ENCODE measurements around the gene STAT5B.
"Not testable (repeated sequence)": the region's sequence is repeated elsewhere in the genome, so short reads cannot be mapped to it uniquely, and the experiment has no call there.

The STAT5B gene

DNA sequence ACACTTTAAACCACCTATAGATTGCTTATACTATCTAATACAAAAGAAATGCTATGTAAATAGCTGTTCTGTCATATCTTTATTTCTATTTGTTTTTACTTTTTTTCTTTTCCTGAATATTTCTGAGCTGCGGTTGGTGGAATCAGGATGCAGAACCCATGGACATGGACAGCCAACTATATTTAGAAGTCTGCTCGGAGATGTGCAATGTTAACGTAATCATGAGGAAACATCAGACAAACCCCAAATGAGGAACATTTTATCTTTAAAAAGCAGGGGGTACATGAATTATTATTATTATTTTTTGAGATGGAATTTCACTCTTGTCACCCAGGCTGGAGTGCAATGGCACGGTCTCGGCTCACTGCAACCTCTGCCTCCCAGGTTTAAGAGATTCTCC lies 50.5 kb downstream of the STAT5B start:
- peak; percentile 11 for DNase-seq

DNA sequence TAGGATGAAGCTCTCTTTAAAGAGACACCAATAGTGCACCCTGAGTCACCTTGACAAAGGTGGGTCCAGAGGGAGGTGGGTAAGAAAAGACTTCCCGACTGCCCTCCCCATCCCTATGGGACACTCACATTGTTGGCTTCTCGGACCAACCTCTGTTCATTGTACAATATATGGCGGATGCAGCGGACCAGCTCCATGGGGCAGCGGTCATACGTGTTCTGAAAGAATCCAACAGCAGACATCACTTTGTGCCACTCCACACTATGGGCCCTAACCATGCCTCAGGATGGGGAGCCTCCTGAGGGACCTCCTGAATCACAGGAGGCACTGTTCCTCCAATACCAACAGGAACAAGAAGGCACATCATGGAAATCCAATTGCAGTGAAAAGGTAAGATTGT lies 51.5 kb downstream of the STAT5B start:
- DNase-seq = no peak

- peak; percentile 73 for DNase-seq
Measured at GRCh38 chr17:42221886-42222745, 54.1 kb downstream of the STAT5B start.

DNA sequence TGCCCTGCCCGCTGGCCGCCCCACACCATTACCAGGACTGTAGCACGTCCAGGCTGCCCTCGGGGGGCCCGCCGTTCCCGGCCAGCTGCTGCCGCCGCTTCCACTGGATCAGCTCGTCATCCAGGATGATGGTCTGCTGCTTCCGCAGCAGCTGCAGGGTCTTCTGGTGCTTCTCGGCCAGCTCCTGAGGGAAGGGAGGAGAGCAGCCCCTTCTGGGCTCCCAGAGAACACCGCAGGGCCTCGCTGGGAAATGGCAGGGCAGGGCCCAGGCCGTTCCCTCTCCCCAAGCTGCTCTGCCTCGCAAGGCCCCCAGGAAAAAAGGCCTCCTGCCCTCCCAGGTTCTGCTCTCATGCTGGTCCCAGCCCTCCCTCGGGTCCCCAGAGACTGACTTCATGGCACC lies 56.9 kb downstream of the STAT5B start:
- DNase-seq = not testable (repeated sequence)

DNA sequence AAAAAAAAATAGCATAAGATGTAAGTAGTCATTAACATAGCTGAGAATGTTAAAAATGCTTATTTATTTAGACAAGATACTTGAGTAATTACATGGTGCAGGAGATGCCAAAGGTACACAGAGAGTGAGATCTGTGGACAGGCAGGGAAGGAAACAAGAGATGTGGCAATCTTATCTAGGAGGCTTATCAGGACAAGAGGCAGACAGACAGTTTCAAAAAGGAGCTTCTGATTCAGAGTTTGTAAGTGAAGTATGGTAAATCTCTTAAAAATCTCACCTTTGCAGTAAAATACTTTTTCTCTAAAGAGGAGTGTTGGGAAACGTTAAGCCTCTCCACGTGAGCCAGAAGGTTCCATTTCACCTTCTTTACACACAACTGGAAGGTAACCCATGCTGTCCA lies 62.0 kb downstream of the STAT5B start:
- DNase-seq = no peak

DNA sequence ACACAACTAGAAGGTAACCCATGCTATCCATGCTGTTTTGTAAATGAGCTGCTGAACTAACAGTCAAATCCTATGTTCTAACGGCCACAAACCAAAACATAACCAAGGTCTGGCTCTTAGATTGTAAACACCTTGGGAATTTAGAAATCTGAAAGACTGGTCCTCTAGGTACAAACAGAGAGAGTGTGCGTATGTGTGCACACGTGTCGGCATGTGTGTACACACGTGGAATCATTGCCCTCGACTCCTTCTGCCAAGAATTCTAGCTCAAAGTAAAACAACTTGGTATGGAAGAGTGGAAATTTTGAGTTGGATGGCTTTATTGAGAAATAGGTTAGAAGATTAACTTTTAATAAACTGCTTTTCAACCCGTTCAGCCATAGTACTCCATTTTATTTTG lies 63.8 kb downstream of the STAT5B start:
- no peak for DNase-seq

- not testable (repeated sequence) for DNase-seq
Measured at GRCh38 chr17:42211921-42212341, 64.3 kb downstream of the STAT5B start.

DNA sequence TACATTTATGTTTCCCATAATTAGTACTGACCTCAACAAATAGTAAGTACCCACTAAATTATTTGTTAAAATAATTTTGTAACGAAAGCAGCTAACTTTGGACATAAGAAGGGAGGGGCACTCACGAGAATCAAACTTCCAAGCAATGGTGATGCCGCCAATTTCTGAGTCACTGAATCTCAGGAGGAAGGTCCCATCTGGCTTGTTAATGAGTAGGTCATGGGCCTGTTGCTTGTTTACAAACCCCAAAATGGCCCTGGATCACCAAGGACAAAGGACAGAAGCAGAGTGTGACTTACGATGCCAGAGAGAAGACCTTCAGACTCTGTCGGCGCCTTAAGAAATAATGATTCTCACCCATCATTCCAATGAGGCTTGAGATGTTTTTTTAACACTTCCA lies 66.1 kb downstream of the STAT5B start:
- DNase-seq = no peak

- DNase-seq = peak; percentile 54
Measured at GRCh38 chr17:42206153-42206612, 70.0 kb downstream of the STAT5B start.

GRCh38 chr17:42203354-42203753 lies 72.8 kb downstream of the STAT5B start:
- DNase-seq = no peak

- DNase-seq = no peak
Measured at GRCh38 chr17:42202696-42203095, 73.5 kb downstream of the STAT5B start.

DNA sequence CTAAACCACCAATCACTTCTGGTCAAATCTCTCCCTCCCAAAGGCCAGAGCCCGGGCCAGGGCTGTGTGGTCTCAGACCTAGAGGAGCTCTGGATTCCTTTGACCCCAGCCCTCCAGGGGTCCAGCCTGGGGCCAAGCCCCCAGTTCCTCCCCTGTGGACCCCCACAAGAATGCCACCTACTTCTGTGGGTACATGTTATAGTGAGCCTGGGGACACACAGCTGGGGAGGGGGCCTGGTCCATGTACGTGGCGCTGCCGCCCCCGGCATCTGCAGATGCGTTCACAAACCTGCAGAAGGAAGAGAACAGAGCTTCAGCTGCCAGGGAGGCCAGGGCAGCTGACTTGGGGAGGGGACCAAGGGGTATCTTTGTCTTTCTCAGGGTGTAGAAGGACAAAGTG lies 74.0 kb downstream of the STAT5B start:
- no peak for DNase-seq

GRCh38 chr17:42201458-42201772 lies 74.8 kb downstream of the STAT5B start:
- no peak for DNase-seq

DNA sequence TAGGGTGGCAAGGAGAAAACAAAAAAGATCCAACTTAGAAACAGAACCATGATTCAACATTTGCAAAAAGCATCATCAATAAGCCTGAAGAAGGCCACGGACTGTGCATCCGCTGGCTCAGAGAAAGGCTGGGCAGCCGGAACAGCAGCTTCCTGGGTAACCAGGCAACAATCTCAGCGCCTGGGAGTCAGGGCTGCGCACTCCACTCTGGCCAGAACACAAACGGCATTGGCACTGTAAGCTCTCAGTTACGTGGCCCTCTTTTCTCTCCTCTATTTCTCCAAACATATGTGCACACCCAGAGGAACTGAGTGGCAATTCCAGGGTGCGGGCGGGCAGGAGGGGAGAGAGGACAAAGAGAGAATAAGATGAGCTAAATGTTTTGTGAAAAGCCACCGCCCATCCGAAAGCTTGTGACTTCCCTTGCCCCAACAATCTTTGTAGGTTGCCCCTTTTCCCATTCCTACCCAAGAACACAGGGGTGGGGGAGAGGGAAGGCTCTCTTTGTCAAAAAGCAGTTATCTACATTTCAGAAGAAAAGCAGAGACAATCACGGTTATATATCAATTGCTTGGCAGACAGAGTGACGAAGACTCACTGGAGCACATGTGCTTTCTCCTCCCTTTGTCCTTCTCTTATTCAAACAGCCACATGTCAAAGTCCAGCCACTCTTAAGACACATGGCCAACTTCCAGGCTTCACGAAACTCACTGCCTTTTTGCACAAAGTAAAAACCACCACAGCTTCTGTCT lies 75.3 kb downstream of the STAT5B start:
- no peak for DNase-seq

GRCh38 chr17:42199416-42200011 lies 76.7 kb downstream of the STAT5B start:
- no peak for DNase-seq

DNA sequence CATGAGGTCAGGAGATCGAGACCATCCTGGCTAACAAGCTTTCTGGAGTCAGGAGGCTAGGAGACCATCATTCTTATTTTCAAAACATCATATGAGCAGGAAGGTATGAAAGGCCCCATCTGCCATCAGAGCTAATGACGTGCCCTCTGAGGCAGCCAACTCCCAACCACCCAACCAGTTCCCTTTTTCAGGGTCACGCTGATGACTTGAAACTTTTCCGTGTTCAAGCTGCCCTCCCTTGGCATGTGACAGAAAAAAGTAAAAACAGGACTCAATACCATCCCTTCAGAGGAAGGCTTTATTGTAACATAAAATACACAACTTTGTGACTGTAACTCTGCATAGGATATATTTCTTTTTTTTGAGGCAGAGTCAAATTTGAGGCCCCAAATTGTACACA lies 77.3 kb downstream of the STAT5B start:
- peak; percentile 91 for DNase-seq

DNA sequence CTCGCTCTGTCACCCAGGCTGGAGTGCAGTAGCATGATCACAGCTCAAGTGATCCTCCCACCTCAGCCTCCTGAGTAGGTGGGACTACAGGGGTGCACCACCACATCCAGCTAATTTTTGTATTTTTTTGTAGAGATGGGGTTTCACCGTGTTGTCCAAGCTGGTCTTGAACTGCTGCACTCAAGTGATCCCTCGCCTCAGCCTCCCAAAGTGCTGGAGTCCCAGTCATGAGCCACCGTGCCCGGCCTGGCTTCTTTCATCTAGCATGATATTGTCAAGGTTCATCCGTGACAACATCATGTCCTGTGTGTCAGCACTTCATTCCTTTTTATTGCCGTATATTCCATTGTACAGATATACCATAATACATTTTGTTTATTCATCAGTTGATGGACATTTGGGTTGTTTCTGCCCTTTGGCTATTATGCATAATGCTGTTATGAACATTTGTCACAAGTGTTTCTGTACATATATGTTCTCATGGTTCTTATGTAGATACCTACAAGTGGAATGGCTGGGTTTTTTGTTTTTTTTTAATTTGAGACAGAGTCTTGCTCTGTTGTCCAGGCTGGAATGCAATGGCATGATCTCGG lies 78.5 kb downstream of the STAT5B start:
- no peak for DNase-seq

DNA sequence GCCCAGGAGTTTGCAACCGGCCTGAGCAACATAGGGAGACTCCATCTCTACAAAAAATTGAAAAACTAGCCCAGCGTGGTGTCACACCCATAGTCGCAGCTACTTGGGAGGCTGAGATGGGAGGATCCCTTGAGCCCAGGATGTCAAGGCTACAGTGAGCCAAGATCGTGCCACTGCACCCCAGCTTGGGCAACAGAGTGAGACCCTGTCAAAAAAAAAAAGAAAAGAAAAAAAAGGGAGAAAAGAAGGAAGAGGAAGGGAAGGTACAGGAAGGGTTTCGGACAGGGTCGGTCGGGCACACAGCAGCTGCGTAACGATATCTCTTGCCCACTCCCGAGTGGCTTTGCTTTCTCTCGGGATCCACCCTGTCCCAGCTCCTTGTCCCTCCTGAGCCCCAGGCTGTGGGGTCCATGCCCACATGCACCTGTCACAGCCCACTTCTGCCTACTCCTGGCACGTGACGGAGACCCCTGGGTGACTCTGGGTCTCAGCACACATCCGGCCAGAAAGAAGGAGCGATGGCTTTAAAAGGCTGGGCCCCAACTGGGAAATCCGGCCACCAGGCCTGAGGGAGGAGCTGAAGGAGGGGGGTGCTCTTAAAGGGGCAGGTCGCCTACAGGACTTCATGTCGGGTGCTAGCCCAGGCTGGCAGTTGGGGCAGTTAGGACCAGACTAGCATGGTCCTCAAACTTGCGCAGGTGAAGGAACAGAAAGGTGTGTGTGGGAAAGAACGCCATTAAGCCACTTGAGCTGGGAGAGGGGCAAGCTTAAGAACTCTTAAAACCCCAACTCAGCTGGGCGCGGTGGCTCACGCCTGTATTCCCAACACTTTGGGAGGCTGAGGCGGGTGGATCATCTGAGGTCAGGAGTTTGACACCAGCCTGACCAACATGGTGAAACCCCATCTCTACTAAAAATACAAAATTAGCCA lies 82.0 kb downstream of the STAT5B start, which contains the start of gene GHDC:
Gene GHDC (minus strand): TSS at position 526 of the 931 bp plus-strand sequence. CDS start 913 bp downstream, outside the sequence.
- DNase-seq = peak; percentile 82

DNA sequence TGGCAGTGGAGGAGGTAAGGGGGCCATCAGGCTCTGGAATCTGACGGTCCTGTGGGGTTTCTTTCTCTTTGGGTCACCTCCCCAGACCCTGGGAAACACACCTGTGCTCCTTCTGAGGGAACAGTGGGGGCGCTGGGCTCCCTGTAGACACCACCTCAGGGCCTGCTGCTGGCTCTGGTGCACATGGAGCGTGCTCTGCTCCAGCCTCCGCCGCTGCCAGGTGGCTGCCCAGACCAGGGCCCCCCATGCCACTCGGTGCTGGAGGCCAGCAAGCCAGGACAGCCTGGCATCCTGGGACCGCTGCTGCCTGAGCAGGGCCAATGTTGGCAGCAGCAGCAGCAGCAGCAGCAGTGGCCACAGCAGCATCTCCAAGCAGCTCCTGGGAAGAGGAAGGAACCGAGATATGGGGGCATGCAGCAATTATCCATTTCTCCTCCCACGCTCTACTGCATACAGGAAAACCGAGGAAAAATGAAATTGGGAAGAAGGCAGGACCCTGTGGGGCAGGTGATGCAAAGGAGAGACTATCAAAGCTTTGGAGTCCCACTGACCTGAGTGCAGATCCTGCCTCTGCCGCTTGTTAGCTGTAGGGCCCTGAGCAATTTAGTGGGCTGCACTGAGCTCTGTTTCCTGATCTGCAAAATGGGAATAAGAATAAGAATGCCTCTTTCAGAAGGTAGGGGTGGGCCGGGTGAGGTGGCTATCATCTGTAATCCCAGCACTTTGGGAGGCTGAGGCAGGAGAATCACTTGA lies 82.8 kb downstream of the STAT5B start:
- no peak for DNase-seq

DNA sequence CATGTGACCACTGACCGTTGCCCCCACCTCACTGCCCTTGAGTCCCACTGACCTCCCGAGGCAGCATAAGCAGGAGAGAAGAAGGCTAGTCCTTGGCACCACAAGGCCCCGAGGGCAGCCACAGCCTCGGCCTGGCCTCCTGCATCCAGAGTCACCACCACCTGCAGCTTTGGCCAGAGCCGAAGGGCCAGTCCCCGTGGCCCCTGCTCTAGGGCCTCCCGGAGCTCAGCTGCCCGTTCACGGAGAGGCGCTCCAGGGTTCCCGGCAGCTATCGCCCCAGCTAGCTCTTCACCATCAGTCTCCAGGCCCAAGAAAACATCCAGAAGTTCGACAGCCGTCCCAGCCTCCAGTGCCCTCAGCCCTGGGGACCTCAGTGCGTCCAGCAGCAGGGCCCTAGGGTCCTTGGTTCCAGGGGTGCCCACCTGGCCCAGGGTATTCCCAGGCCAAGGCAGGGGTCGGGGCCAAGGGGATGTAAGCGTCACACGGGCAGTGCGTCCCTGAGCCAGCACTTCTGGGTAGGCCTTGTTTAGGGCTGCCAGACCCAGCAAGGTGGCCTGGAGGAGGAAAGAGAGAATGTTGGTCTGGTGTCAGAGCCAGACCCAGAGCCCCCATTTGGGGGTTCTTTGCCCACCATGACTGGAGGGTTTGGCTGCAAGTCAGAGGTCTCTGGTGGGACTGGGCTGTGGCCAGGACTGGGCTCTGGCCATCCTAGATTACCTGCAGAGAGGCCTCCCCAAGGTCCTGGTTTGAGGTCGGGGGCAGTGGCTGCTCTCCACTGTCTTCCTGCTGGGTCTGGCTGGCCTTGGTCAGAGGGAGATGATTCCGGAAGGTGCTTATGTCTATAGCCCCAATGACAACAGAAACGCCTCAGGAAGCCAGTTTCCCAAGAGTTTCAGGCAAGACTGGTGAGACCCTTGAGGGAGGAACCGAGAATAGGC lies 83.7 kb downstream of the STAT5B start:
- no peak for DNase-seq

All from suppressor macrophage treated with lipopolysaccharide for 4 hours (primary cell).